T-helper 2 cell treated with Interferon-gamma antibody and Interleukin-4, amounts not matched to agents 100 ng/mL and 5 ng/mL, for 36 hours (primary cell): ENCODE measurements around the gene COPS7A. TPM values are rescaled to one million over a fixed set of nuclear protein-coding genes. Genes with fewer than 3 reads are reported as not detected.

Source experiments
- intact Hi-C: fragments of 100-400 bp; cut with micrococcal nuclease; formaldehyde crosslinking; loops from one replicate; pipeline ENCODE4 v1.15.1; 2023
- total RNA-seq: library from RNA; stranded (reverse); gene quantifications from 2 replicates; pipeline ENCODE4 v1.2.3, GENCODE V29; 2022

COPS7A gene
- total RNA-seq = 23.5 and 26.6 TPM in 2 replicates

- intact Hi-C loops = loop anchor here (1.0 to 2.0 kb wide), 5 partner anchors 29 to 128 kb away; partner anchors contain the start of genes CD4, ING4, MLF2 and USP5
Observed at GRCh38 chr12:6723607-6724408, at the start of gene COPS7A. TSS of gene COPS7A (plus strand) at chr12:6724046. CDS start at chr12:6724657, 611 bp downstream.

- intact Hi-C loops = no loop called here
Observed at GRCh38 chr12:6676962-6677361, 46.9 kb upstream of the COPS7A start.

- intact Hi-C loops = loop anchor here (5.0 kb wide), 2 partner anchors 83 to 143 kb away; partner anchors contain the start of genes P3H3 and PTMS
Observed at GRCh38 chr12:6684609-6685008, 39.2 kb upstream of the COPS7A start.

GRCh38 chr12:6685814-6686213, 38.0 kb upstream of the COPS7A start:
- intact Hi-C loops = loop anchor here (5.0 kb wide), 2 partner anchors 81 to 141 kb away; partner anchors contain the start of genes P3H3 and PTMS

GRCh38 chr12:6688543-6688998, 35.3 kb upstream of the COPS7A start:
- intact Hi-C loops = loop anchor here (2.0 to 5.0 kb wide), 4 partner anchors 79 to 194 kb away; partner anchors contain the start of genes NCAPD2, P3H3, PTMS and SPSB2

GRCh38 chr12:6688999-6689882, 34.6 kb upstream of the COPS7A start, which contains the start of gene ZNF384:
TSS of gene ZNF384 (minus strand) at chr12:6689375. CDS start at chr12:6679520, 9,855 bp downstream.
- intact Hi-C loops = loop anchor here (1.0 to 5.0 kb wide), 12 partner anchors 11 to 194 kb away; partner anchors contain the start of genes COPS7A, GAPDH, ING4 and MLF2

- intact Hi-C loops = no loop called here
Observed at GRCh38 chr12:6691473-6691872, 32.4 kb upstream of the COPS7A start.

GRCh38 chr12:6692888-6693287, 31.0 kb upstream of the COPS7A start:
- intact Hi-C loops = no loop called here

GRCh38 chr12:6693832-6694355, 30.0 kb upstream of the COPS7A start:
- intact Hi-C loops = no loop called here

- intact Hi-C loops = no loop called here
Observed at GRCh38 chr12:6694701-6695100, 29.1 kb upstream of the COPS7A start.

- intact Hi-C loops = no loop called here
Observed at GRCh38 chr12:6695313-6696045, 28.4 kb upstream of the COPS7A start.

GRCh38 chr12:6696690-6697583, 26.9 kb upstream of the COPS7A start:
- intact Hi-C loops = no loop called here

GRCh38 chr12:6697584-6698351, 26.1 kb upstream of the COPS7A start:
- intact Hi-C loops = no loop called here

GRCh38 chr12:6698352-6699046, 25.3 kb upstream of the COPS7A start:
- intact Hi-C loops = no loop called here

- intact Hi-C loops = no loop called here
Observed at GRCh38 chr12:6699259-6699988, 24.4 kb upstream of the COPS7A start.

- intact Hi-C loops = loop anchor here (1.0 to 5.0 kb wide), 2 partner anchors 11 to 92 kb away; partner anchors contain the start of gene ZNF384
Observed at GRCh38 chr12:6699989-6700645, 23.7 kb upstream of the COPS7A start.

- intact Hi-C loops = loop anchor here (1.0 to 5.0 kb wide), 2 partner anchors 11 to 92 kb away; partner anchors contain the start of gene ZNF384
Observed at GRCh38 chr12:6700646-6701051, 23.2 kb upstream of the COPS7A start, which contains the start of gene PIANP. TSS of gene PIANP (minus strand) at chr12:6700815. CDS start at chr12:6698061, 2,754 bp downstream.
